ENCODE measurements around the gene FTSJ1.
"Not testable (repeated sequence)": the region's sequence is repeated elsewhere in the genome, so short reads cannot be mapped to it uniquely, and the experiment has no call there.

Gene FTSJ1

GRCh38 chrX:48497871-48498270 lies 21.9 kb downstream of the FTSJ1 start:
- DNase-seq (ENCODE audit: low read depth): no peak

- no peak for DNase-seq (ENCODE audit: low read depth)
Measured at GRCh38 chrX:48498374-48498809, 22.4 kb downstream of the FTSJ1 start.

DNA sequence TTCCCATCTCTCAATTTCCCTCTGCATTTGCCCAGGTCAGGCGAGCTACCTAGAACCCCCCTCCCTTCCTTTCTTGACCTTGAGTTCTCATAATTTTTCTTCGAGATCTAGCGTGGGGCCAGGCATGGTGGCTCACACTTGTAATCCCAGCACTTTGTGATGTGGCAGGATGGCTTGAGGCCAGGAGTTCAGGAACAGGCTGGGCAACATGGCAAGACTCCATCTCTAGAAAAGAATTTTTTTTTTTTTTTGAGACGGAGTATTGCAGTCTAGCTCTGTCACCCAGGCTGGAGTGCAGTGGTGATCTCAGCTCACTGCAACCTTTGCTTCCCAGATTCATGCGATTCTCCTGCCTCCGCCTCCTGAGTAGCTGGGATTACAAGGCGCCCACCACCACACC lies 28.3 kb downstream of the FTSJ1 start:
- DNase-seq (ENCODE audit: low read depth): no peak

GRCh38 chrX:48505481-48505880 lies 29.5 kb downstream of the FTSJ1 start:
- no peak for DNase-seq (ENCODE audit: low read depth)

DNA sequence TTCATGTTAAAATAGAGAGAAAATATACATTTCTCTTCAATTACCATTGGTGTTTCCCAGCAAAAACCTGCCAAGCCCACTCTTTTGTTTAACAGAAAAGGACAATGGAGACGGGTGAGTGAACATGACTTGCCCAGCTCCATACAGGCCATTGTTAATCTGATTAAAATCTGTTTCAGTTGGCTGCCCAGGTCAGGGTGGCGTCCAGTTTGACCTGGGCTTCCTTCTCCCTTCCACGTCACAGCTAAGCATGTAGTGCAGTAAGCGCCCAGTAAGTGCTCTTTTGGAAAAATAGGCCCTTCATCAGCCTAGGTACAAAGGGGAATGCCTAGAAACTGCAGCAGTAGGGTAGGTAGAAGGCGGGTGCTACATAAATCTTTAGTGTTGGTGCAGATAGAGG lies 31.2 kb downstream of the FTSJ1 start:
- DNase-seq (ENCODE audit: low read depth): no peak

- peak; percentile 59 for DNase-seq (ENCODE audit: low read depth)
Measured at GRCh38 chrX:48508400-48509244, 32.6 kb downstream of the FTSJ1 start, which contains the start of gene PORCN. Gene PORCN, plus strand, starts transcription at chrX:48508992. Its CDS starts 829 bp downstream, at chrX:48509821.

DNA sequence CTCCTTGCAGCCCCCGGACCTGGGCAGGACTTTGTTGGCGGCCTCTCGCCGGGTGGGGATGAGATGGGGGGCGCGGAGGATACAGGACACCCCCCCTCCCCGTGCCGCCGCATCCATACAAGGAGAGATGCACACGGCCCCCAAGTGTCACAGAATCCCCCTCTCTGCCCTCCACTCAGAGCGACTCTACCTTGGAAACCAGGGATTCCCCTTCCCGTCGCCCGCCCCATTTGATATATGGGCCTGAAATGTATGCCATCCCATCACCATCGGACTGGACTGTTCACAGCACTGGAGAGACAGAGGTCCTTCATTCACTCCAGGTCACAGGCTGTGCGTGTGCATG lies 33.2 kb downstream of the FTSJ1 start:
- no peak for DNase-seq (ENCODE audit: low read depth)

- DNase-seq (ENCODE audit: low read depth): no peak
Measured at GRCh38 chrX:48509619-48510018, 33.6 kb downstream of the FTSJ1 start.

DNA sequence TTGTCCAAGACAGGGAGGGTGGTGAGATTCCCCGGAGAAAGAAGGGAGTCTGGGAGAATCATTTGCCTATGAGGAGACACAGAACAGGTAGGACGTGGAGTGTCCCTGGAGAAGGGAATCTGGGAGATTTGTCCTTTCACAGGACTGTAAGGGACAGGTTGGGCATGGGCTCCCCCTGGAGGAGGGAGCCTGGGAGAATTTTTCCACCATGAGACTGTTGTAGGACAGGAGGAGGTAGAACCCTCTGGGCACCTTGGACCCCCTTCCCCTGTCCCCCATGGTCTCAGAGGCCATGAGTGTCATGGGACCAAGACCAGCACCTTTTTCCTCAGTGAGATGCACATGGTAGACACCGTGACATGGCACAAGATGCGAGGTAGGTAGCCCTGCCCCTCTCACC lies 35.6 kb downstream of the FTSJ1 start:
- no peak for DNase-seq (ENCODE audit: low read depth)

- no peak for DNase-seq (ENCODE audit: low read depth)
Measured at GRCh38 chrX:48512371-48512935, 36.5 kb downstream of the FTSJ1 start.

GRCh38 chrX:48513670-48514069 lies 37.7 kb downstream of the FTSJ1 start:
- no peak for DNase-seq (ENCODE audit: low read depth)

- DNase-seq (ENCODE audit: low read depth): no peak
Measured at GRCh38 chrX:48514126-48514806, 38.3 kb downstream of the FTSJ1 start.

DNA sequence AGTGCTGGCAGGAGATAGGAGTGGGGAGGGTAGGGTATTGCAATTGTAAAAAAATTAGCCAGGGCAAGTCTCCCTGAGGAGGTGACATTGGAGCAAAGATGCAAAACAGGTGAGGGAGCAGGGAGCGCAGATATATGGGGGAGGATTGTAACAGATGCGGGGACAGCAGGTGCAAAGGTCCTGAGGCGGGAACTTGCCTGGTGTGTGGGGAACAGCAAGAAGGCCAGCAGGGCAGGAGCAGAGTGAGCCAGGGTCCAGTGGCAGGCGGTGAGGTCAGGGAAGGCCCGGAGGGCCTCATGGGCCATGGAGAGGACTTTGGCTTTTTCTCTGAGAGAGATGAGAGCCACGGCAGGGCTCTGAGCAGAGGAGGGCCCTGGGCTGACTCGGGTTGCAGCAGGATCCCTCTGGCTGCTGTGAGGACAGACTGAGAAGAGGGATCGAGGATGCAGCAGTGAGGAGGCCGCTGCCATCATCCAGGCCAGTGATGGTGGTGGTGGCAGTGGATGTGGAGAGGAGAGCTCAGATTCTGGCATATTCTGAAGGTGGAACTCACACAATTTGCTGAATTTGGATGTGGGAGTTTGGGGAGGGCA lies 39.0 kb downstream of the FTSJ1 start:
- no peak for DNase-seq (ENCODE audit: low read depth)

DNA sequence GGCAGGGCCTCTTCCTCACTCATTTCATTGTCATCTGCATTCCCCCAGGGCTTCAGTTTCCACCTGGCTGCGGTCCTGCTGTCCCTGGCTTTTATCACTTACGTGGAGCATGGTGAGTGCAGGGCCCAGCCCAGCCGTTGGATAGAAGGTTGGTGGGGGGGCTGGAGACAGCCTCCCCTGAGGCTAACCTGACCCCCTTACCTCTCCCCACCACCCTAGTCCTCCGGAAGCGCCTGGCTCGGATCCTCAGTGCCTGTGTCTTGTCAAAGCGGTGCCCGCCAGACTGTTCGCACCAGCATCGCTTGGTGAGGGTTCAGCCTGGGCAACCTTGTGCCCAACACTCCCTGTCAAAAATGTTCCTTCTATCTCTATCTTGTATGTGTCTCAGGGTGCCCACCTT lies 39.8 kb downstream of the FTSJ1 start:
- DNase-seq (ENCODE audit: low read depth): no peak

GRCh38 chrX:48516285-48516684 lies 40.3 kb downstream of the FTSJ1 start:
- DNase-seq (ENCODE audit: low read depth): no peak

- no peak for DNase-seq (ENCODE audit: low read depth)
Measured at GRCh38 chrX:48516987-48517386, 41.0 kb downstream of the FTSJ1 start.

DNA sequence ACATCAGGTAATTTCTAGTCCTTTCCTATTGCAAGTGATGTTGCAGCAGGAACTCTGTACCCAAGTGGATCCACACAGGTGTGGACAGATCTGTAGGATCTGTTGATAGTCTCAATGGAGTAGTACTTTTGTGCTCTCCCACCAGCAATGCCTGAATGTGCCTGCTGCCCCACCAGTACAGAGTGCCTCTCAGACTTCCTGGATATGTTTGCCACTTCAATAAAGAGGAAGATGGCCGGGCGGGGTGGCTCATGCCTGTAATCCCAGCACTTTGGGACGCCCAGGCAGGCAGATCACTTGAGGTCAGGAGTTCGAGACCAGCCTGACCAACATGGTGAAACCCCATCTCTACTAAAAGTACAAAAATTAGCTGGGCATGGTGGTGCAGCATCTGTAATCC lies 43.5 kb downstream of the FTSJ1 start:
- not testable (repeated sequence) for DNase-seq (ENCODE audit: low read depth)

- no peak for DNase-seq (ENCODE audit: low read depth)
Measured at GRCh38 chrX:48520455-48520854, 44.5 kb downstream of the FTSJ1 start.

DNA sequence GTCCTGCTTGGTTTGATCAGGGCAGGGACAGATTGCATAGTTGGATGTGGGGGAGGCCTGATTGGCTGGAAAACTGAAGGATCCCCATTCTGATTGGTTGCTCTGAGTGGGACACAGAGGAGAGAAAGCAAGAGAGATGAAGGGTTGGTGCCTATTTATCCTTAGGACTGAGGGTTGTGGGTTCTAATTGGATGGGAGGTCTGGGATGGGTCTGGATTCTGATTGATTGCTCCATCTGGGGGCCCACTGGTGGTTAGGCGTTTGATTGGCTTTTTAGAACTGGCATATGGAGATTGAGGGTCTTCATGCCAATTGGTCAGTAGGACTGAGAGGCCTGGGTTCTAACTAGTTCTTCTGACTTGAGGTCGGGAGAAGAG lies 45.0 kb downstream of the FTSJ1 start:
- no peak for DNase-seq (ENCODE audit: low read depth)

- peak; percentile 82 for DNase-seq (ENCODE audit: low read depth)
Measured at GRCh38 chrX:48521353-48522243, 45.6 kb downstream of the FTSJ1 start, which contains the start of gene EBP. Gene EBP, plus strand, starts transcription at chrX:48521808. Its CDS starts 1,964 bp downstream, at chrX:48523772.

DNA sequence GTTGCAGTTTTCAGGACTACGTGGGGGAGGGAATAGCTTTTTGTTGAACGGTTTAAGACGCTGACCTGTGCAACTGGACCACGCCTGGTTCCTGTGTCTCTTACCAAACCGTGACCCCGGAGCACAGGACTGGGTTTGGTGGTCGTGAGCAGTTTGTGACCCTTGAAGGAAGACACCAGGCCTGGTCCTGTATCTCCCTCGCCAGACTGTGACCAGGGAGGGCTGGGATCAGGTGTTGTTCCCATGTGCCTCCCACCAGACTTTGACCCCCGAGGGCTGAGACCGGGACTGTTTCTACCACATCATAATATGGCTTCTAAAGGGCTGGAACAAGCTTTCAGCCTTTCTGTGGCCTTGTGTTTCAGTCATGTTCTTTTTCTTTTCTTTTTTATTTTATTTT lies 46.3 kb downstream of the FTSJ1 start:
- DNase-seq (ENCODE audit: low read depth): no peak

DNA sequence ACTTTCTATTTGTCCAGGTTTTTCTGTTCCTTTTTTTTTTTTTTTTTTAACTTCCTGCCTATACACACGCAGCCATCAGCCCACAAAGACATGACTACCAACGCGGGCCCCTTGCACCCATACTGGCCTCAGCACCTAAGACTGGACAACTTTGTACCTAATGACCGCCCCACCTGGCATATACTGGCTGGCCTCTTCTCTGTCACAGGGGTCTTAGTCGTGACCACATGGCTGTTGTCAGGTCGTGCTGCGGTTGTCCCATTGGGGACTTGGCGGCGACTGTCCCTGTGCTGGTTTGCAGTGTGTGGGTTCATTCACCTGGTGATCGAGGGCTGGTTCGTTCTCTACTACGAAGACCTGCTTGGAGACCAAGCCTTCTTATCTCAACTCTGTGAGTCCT lies 47.7 kb downstream of the FTSJ1 start:
- no peak for DNase-seq (ENCODE audit: low read depth)
